Ovary (tissue), 3 donors: Measurements from ENCODE around the gene IL13RA1.

ENCODE experiments used
- CTCF ChIP-seq, 3 donors: fragments of 450-650 bp in 2 of 3; fragments of 200-600 bp in 1 of 3; IDR thresholded peaks; one replicate each; pipeline versions ENCODE4 v1.5.1 to v1.8.0; 2016 to 2022; ENCODE audit warnings: antibody characterized with exemption in 3 of 3, mild to moderate bottlenecking in 1 of 3
- POLR2A ChIP-seq: fragments of 450-650 bp; IDR thresholded peaks from one replicate; pipeline ENCODE4 v1.6.1; 2017; ENCODE audit warnings: antibody characterized with exemption, mild to moderate bottlenecking, moderate library complexity
- donor health status: DM: no; HTN: no; CAD: no.

GRCh38 chrX:118773782-118774181, 46.4 kb downstream of the IL13RA1 start:
- TF ChIP-seq POLR2A (no peak), CTCF (IDR thresholded peaks at IDR 0.05) (no peak)
